GM21360 (cell line): ENCODE results near the gene MAP3K10.
"Not testable (repeated sequence)": the region's sequence is repeated elsewhere in the genome, so short reads cannot be mapped to it uniquely, and the experiment has no call there.

Experiments
- ATAC-seq: cut with Tn5 transposase; IDR thresholded peaks from one replicate; pipeline ENCODE4 v1.9.1; 2021; ENCODE audit warnings: mild to moderate bottlenecking, moderate library complexity; ENCODE audit not compliant: unreplicated experiment

Gene MAP3K10

DNA sequence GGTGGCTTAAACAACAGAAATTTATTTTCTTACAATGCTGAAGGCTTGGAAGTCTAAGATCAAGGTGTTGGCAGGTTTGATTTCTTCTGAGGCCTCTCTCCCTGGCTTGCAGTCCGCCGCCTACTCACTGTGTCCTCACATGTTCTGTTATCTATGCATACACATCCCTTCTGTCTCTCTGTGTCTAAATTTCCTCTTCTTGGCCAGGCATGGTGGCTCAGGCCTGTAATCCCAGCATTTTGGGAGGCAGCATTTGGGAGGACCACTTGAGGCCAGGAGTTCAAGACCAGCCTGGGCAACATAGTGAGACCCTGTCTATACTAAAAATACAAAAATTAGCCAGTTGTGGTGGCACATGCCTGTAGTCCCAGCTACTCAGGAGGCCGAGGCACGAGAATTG is 19.9 kb upstream of the MAP3K10 start:
- ATAC-seq, result not testable (repeated sequence)

DNA sequence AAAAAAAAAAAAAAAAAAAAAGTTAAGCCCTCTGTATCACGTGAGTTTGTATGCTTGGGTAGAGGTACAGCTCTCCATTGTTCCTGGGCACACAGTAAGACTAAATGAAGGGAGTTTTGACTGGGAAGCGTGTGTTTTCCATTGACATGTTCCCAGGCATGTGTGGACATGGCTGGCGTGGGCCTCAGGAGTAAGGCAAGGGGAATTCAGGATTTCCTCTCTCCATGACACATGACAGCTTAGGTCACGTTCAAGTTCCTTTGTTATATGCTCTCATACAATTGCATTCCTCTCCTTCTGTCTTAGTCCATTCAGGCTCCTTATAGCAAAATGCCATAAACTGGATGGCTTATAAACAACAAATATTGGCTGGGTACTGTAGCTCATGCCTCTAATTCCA is 17.1 kb upstream of the MAP3K10 start:
- no peak for ATAC-seq

DNA sequence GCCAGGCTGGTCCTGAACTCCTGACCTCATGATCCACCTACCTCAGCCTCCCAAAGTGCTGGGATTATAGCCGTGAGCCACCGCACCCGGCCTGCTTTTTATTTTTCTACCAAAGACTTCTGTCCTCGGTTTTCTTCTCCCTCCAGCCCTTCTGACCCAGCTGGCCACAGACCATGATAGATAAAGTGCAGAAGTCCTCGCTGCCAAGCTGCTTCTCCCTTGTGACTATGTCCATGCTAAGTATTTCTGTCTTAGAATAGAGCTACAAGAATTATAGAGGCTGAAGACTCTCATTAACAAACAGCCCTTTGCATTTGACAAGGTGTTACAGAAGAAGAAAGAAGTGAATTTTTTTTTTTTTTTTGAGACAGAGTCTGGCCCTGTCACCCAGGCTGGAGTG is 15.4 kb upstream of the MAP3K10 start:
- no peak for ATAC-seq

DNA sequence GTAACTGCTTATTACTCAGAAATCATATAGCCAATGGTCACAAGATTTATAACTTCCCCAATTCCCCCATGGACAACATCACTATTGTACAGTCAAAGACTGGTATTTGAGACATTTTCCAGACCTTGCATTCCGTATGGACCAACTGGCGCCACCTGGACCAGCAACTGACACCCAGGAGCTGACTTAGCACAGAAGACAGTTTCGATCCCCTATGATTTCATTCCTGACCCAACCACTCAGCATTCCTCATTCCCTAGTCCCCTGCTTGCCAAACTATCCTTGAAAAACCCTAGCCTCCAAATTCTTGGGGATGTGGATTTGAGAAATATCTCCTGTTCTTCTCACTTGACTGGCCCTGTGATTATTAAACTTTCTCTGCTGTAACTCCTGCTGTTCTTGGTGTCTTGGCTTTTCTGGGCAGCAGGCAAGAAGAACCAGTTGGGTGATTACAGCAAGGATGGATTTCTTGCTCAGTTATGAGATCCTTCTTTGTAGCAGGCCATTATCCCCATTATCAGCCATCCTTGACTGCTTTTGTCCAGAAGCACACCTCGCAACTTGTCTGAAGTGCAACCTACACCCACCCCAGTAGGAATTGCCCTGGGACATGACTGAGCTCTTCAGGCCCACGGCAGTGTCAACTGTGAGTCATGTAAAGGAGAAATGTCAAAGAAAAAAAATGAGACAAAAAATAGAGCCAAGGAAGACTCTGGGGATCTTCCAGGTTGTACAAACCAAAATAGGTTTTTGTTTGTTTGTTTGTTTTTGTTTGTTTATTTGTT is 13.7 kb upstream of the MAP3K10 start:
- no peak for ATAC-seq

DNA sequence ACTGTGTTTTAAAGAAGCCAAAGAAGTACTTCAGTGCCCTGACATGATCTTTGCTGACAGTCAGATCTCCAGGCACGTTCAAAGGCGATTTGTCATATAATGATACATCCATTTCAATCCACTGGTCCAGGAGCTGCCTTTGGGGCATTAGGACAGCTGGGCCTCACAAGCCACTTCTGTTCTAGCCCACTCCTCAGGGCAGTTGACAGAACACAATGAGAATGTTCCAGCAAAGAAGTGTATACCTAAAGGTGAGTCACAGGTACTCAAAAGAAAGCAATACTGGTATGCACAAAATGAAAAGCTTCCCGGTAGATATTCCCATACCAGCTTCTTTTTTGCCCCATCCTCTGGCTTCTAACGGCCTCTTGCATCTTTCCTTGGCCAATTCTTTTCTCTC is 12.5 kb upstream of the MAP3K10 start:
- ATAC-seq, result no peak

DNA sequence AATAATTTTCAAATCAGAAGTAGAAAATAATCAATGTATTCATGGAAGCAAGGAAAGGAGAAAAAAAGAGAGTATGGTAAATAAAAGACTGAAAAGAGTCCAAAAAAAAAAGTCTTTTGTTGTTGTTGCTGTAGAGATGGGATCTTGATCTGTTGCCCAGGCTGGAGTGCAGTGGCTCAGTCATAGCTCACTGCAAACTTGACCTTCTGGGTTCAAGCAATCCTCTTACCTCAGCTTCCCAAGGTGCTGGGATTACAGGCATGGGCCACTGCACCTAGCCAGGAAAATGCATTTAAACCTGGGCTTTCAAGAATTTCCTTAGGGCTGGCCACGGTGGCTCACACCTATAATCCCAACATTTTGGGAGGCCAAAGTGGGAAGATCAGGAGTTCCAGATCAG is 7.0 kb upstream of the MAP3K10 start:
- ATAC-seq, result no peak

DNA sequence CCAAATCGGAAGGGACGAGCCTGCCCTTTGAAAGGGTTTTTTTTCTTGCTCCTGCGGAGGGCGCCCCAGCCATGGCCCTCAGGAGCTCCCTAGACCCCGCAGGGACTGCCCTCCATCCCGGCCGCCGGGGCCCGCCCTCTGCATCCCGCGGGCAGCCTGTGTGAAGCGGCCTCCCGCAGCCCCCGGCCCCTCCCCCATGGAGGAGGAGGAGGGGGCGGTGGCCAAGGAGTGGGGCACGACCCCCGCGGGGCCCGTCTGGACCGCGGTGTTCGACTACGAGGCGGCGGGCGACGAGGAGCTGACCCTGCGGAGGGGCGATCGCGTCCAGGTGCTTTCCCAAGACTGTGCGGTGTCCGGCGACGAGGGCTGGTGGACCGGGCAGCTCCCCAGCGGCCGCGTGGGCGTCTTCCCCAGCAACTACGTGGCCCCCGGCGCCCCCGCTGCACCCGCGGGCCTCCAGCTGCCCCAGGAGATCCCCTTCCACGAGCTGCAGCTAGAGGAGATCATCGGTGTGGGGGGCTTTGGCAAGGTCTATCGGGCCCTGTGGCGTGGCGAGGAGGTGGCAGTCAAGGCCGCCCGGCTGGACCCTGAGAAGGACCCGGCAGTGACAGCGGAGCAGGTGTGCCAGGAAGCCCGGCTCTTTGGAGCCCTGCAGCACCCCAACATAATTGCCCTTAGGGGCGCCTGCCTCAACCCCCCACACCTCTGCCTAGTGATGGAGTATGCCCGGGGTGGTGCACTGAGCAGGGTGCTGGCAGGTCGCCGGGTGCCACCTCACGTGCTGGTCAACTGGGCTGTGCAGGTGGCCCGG is 815 bp downstream of the MAP3K10 start:
- peak; percentile 13 for ATAC-seq

DNA sequence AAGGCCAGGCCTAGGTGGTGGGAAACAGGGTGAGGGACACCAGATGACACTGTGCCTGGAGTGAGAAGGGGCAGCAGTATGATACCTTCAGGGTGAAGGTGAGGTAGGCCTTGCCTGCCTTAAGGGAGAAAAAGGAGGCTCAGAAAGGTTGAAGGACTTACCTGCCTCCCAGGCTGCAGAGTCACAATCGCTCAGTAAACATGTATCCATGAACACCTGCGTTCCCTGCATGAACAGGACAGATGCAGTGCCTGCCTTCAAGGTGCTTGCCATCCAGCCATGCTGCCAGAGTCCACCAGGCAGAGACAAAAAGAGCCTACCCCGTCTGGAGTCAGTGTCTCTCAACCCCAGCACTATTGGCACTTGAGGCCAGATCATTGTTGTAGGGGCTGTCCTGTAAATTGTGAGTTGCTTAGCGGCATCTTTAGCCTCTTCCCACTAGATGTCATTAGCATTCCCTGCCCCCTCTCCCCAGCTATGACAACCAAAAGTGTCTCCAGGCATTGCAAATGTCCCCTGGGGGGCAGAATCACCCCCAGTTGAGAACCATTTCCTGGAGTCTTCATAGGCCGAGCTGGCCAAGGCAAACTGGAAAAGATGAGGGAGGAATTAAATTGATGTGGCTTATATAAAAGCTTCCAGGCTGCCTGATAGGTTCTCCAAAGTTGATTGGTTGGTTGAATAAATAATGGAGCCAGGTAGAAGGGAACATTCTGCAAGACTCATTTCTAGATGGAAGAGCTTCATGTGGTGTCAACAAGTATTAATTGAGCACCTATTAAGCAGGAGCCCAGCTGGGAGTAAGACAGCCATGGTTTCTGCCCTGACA is 1.7 kb downstream of the MAP3K10 start:
- no peak for ATAC-seq

DNA sequence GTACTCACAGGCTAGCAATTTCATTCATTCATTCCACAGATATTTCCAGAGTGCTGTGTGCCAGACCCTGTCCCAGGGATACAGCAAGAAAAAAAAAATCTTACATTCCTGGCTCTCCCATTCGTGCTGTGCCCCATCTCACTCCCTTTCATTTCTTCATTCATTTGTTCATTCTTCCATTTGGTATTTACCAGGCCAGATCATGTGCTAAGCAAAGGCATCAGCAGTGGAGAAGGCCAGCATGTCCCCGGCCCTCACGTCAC is 2.3 kb downstream of the MAP3K10 start:
- ATAC-seq, result no peak

DNA sequence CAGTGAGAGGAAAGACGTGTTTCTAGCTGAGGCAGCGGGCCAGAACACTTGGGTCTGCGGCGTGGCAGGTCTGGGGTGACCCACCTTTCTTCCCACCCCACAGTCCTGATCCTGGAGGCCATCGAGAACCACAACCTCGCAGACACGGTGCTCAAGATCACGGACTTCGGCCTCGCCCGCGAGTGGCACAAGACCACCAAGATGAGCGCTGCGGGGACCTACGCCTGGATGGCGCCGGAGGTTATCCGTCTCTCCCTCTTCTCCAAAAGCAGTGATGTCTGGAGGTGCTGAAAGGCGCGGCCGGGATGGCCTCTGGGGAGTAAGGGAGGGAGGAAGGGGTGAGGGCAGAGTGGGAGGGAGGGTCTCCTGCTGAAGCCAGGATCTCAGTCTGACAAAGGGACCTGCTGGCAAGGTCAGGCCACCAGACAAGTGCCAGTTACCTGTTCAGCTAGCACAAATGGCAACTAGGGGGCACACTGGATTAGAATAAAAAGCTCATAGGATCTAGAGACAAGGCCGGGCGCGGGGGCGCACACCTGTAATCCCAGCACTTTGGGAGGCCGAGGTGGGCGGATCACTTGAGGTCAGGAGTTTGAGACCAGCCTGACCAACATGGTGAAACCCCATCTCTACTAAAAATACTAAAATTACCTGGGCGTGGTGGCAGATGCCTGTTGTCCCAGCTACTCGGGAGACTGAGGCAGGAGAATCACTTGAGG is 7.2 kb downstream of the MAP3K10 start:
- ATAC-seq, result no peak

DNA sequence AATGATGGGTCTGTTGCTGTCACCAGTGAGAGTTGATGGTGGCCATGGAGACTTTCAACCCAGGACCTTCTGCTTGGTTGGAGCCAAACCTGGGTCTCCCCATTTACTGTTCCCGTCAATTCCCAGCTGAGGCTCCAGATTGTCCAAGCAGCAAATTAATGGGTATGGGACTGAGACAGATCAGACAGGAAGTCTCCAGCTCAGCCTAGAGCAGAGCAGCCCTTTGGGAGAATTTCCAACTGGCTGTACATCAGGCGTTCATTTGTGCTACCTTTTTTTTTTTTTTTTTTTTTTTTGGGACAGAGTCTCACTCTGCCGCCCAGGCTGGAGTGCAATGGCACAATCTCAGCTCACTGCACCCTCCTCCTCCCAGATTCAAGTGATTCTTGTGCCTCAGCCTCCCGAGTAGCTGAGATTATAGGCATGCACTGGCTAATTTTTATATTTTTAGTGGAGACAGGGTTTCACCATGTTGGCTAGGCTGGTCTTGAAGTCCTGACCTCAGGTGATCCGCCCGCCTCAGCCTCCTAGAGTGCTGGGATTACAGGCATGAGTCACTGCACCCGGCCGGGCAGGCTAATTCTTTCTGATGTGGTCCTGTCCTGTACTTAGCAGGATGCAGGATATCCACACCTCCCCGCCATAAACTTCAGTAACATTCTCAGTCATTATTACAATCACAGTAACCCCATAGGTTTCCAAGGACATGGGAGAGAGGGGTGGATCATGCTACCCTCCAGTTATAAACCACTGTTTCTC is 9.3 kb downstream of the MAP3K10 start:
- ATAC-seq, result no peak

DNA sequence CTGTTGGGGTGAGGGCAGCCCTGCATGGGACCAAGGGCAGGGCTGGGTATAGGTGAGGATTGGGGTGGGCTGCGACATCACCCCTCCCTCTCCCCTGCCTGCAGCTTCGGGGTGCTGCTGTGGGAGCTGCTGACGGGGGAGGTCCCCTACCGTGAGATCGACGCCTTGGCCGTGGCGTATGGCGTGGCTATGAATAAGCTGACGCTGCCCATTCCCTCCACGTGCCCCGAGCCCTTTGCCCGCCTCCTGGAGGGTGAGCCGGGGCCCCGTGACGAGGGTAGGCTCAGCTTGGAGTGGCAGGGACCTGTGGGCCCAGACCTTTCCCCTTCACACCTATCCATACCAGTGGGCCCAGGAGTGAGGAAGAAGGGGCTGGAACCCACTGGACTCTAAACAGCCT is 13.2 kb downstream of the MAP3K10 start:
- ATAC-seq, result no peak

DNA sequence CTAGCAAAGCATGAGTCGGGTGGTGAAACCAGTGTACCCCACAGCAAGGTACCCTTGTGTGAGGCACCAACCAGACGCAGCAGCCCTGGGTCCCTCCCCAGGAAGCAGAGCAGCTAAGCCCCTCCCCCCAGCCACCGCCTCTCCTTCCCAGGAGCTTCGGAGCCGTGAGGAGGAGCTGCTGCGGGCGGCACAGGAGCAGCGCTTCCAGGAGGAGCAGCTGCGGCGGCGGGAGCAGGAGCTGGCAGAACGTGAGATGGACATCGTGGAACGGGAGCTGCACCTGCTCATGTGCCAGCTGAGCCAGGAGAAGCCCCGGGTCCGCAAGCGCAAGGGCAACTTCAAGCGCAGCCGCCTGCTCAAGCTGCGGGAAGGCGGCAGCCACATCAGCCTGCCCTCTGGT is 14.5 kb downstream of the MAP3K10 start:
- no peak for ATAC-seq

DNA sequence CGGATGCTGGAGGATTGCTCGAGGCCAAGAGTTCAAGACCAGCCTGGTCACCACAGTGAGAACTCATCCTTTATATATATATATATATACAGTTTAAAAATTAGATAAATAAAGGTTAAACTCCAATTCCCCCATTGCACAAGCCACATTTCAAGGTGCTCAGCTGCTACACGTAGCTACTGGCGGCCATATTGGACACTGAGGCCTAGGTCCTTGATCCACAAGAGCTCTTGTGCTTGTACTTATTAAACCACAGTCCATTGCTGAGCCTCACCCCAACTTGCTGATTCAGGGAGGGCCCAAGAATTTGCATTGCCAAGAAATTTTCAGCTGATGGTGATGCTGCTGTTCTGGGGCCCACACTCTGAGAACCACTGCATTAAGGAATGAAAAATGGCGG is 17.4 kb downstream of the MAP3K10 start:
- no peak for ATAC-seq

DNA sequence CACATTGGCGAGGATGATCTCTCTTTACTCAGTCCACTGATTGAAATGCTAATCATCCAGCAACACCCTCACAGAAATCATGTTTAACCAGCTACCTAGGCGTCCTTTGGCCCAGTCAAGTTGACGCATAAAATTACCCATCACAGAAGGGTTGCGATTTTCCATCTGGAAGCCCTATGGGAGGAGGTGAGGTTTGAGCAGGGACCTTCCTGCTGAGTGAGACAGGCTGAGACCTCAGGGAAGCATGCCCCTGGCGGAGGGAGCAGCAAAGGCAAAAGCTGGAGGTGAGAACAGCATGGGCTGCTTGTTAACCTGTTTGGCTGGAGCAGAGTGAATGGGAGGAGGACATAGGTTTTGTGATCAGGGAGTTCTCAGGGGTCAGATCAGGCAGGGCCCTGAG is 19.7 kb downstream of the MAP3K10 start:
- no peak for ATAC-seq

DNA sequence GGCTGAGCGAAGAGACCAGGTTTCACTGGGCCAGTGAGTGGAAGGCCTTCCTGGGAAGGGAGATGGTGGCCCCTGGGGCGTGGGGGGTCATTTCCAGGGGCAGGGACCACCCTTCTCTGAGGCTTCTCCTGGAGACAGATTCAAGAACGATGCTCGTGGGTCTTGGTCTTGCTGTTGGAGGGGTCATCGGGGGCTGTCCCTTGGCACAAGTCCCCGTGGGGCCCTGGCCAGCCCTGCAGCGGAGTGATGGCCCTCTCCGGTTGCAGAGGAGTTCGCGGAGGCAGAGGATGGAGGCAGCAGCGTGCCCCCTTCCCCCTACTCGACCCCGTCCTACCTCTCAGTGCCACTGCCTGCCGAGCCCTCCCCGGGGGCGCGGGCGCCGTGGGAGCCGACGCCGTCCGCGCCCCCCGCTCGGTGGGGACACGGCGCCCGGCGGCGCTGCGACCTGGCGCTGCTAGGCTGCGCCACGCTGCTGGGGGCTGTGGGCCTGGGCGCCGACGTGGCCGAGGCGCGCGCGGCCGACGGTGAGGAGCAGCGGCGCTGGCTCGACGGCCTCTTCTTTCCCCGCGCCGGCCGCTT is 22.1 kb downstream of the MAP3K10 start:
- ATAC-seq, result no peak

DNA sequence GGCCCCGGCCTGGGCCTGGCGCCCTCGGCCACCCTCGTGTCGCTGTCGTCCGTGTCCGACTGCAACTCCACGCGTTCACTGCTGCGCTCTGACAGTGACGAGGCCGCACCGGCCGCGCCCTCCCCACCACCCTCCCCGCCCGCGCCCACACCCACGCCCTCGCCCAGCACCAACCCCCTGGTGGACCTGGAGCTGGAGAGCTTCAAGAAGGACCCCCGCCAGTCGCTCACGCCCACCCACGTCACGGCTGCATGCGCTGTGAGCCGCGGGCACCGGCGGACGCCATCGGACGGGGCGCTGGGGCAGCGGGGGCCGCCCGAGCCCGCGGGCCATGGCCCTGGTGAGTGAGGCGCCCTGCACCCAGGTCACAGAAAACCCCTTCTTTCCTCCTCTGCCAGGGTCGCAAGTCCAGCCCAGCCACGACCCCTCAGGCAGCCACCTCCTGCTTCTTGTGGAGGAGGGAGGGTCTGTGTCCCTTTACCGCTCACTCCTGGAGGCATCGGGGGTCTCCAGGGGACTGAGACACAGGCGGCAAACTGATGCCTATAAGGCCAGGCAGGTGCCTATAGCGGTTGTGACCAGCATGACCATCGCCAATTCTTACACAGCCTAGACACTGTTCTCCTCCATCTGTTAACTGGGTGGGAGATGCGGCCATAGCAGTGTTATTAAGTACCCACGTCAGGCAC is 22.8 kb downstream of the MAP3K10 start:
- no peak for ATAC-seq

DNA sequence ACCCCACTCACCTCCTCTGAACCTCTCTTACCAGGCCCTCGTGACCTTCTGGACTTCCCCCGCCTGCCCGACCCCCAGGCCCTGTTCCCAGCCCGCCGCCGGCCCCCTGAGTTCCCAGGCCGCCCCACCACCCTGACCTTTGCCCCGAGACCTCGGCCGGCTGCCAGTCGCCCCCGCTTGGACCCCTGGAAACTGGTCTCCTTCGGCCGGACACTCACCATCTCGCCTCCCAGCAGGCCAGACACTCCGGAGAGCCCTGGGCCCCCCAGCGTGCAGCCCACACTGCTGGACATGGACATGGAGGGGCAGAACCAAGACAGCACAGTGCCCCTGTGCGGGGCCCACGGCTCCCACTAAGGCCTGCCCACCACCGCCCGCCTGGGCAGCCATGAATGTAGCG is 23.7 kb downstream of the MAP3K10 start:
- ATAC-seq, result no peak

DNA sequence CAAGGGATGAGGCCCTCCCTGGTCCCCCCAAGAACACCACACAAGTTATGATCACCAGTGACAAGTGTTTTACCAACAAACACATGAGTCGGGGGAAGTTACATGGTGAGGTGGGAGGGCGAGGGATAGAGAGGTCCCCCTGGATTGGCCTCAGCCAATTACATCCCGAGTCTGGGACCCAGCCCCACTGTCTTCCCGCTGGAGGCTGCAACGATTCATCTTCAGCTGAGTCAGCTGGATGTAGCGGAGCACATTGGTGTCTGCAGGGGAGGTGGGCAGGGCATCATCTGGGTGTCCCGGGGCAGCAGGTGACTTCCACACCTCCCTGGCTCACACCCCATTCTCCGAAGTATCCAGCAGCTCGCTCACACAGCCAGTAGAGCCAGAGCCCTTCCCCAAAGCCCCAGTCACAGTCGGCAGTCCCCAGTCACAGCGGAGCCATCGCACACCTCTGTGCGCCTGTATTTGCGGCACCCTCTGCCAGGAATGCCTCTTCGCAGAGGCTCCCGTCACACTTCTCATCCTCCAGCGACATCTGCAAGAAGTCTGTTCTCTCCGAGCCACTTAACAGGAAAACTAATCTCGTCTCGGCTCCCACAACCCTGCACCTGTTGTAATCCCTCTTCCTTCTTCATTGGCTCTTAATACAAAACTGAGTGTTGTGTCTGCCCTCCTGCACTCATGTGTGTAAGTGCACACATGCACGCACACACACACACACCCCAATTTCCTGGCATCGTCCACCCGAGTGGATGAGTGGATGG is 25.0 kb downstream of the MAP3K10 start:
- ATAC-seq, result no peak
